Gastrocnemius medialis (tissue), 4 donors: ENCODE data around the gene CCDC70. TPM values are rescaled to one million over a fixed set of nuclear protein-coding genes. Genes with fewer than 3 reads are reported as not detected.
"Not testable (repeated sequence)": the region's sequence is repeated elsewhere in the genome, so short reads cannot be mapped to it uniquely, and the experiment has no call there.

Source experiments
- ATAC-seq, 2 donors: fragments of 150-250 bp; one replicate each; pipeline ENCODE4 v1.9.1; 2016
- DNase-seq, 2 donors: peaks; one replicate each; pipeline ENCODE4 v3.0.0-alpha.2; 2019
- H3K27ac ChIP-seq, 4 donors: fragments of 200-600 bp; sonication (generic); 1 replicate in 1 of 4; 2 replicates in 3 of 4; pipeline ENCODE4 v1.5.1; 2016 to 2018; ENCODE audit warnings: mild to moderate bottlenecking in 2 of 4, moderate library complexity in 1 of 4
- H3K27me3 ChIP-seq, 3 donors: fragments of 200-600 bp; sonication (generic) in 2 of 3; 1 replicate in 1 of 3; 2 replicates in 2 of 3; pipeline versions ENCODE4 v1.5.1 to v1.6.0; 2016 to 2019; ENCODE audit warnings: mild to moderate bottlenecking in 1 of 3, moderate library complexity in 1 of 3
- H3K36me3 ChIP-seq, 2 donors: fragments of 200-600 bp; sonication (generic) in 1 of 2; one replicate each; pipeline ENCODE4 v1.5.1; 2017 to 2018
- H3K4me1 ChIP-seq, 2 donors: fragments of 200-600 bp; sonication (generic) in 1 of 2; one replicate each; pipeline ENCODE4 v1.5.1; 2016 to 2017; ENCODE audit warnings: mild to moderate bottlenecking in 2 of 2
- H3K4me3 ChIP-seq, 4 donors: fragments of 200-600 bp; sonication (generic) in 3 of 4; 1 replicate in 1 of 4; 2 replicates in 3 of 4; pipeline ENCODE4 v1.5.1; 2016 to 2019; ENCODE audit warnings: mild to moderate bottlenecking in 2 of 4
- H3K9me3 ChIP-seq, 3 donors: fragments of 200-600 bp; sonication (generic) in 2 of 3; 1 replicate in 1 of 3; 2 replicates in 2 of 3; pipeline ENCODE4 v1.5.1; 2016 to 2019
- POLR2A ChIP-seq, 2 donors: fragments of 450-650 bp; IDR thresholded peaks; one replicate each; pipeline ENCODE4 v1.6.1; 2017; ENCODE audit warnings: antibody characterized with exemption in 2 of 2, mild to moderate bottlenecking in 2 of 2, moderate library complexity in 2 of 2
- in situ Hi-C, 4 donors: fragments of 200-750 bp; cut with MboI; loops; one replicate each; pipeline versions ENCODE4 v1.15.0 to v1.8.0; 2017; ENCODE audit warnings: low sequenced_read_pairs in 4 of 4
- intact Hi-C: fragments of 100-400 bp; cut with DNase I; formaldehyde crosslinking; loops from one replicate; pipeline ENCODE4 v1.15.1; 2023; ENCODE audit warnings: low total_unique reads
- total RNA-seq, 4 donors: library from RNA; depleted of rRNA; stranded (reverse); fragments of >200 nt; gene quantifications; one replicate each; pipeline versions ENCODE4 v1.1.0 to v1.2.3, GENCODE V29; 2016
- TF ChIP-seq, protein P1 (sequence below), 5 experiments: fragments of 450-650 bp in 3 of 5; fragments of 200-600 bp in 2 of 5; sonication (generic) in 2 of 5; IDR thresholded peaks in 4 of 5; conservative IDR thresholded peaks in 1 of 5; 1 replicate in 4 of 5; 2 replicates in 1 of 5; pipeline ENCODE4 v1.5.1; 2016 to 2019; ENCODE audit warnings: antibody characterized with exemption in 5 of 5, mild to moderate bottlenecking in 3 of 5, moderate library complexity in 3 of 5

The CCDC70 gene
- total RNA-seq, 4 donors from 2014 or later, result not detected

DNA sequence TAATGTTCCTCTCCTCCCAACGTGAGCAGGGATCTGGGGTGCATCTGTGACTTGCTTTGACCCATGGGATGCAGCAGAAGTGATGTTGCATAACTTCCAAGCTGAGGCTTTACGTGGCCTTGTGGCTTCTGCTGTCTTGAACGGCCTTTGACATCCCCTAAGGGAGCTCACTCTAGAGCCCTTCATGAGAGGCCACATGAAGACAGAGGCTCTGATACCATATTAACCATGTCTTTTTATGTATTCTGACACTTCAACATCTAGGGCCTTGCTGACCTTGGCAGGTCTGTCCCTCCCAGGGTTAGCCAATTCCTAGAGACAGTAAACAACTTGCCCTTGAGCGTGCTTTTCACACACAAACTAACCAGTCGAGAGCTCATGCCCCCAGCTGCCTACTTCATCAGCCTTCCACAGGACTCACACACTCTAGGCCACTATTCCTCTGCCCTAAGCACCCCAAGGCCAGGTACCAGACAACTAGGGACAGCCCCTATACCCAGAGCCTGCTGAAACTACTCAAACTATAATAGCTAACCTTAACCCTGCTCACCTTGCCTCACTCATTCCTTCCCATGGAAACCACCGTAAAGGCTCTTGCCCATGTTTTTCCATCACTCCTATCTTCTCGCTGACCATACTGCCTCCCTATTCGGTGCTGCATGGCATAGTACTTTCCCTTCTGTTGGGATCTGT, 45.4 kb downstream of the CCDC70 start:
- intact Hi-C loops, result no loop called here

DNA sequence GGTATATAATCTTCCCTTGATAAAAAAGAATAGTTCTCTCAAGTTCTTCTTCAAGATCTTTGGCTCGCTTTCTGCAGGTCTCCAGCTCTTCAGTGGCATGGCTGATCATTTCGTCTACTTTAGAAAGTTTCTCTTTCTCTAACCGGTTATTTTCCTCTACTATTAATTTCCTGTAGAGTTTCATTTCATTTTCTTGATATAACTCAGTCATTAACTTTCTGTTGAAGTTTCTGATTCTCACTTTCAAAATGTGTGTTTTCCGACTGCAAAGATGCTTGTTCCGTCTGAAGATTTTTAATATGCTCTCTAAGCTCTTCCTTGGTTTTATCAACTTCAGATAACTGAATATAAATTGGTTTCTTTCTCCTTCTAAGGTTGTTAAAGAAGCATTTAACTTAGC, 47.5 kb downstream of the CCDC70 start:
- in situ Hi-C loops, intact Hi-C loops: not testable (repeated sequence)

More for the DNA sequence above, 45.4 kb downstream of the CCDC70 start:
- DNase-seq (no peak), ATAC-seq (no peak)
- H3K4me3 ChIP-seq, result no peak overlapping the region
- H3K27ac ChIP-seq, result no peak overlapping the region
- in situ Hi-C loops, result no loop called here
- no peaks in the 10 kb centered on the region for H3K4me1 ChIP-seq
- H3K36me3 ChIP-seq, result no peaks in the 10 kb centered on the region
- no peak for TF ChIP-seq POLR2A (IDR thresholded peaks at IDR 0.05)
- TF ChIP-seq, protein P1, sequence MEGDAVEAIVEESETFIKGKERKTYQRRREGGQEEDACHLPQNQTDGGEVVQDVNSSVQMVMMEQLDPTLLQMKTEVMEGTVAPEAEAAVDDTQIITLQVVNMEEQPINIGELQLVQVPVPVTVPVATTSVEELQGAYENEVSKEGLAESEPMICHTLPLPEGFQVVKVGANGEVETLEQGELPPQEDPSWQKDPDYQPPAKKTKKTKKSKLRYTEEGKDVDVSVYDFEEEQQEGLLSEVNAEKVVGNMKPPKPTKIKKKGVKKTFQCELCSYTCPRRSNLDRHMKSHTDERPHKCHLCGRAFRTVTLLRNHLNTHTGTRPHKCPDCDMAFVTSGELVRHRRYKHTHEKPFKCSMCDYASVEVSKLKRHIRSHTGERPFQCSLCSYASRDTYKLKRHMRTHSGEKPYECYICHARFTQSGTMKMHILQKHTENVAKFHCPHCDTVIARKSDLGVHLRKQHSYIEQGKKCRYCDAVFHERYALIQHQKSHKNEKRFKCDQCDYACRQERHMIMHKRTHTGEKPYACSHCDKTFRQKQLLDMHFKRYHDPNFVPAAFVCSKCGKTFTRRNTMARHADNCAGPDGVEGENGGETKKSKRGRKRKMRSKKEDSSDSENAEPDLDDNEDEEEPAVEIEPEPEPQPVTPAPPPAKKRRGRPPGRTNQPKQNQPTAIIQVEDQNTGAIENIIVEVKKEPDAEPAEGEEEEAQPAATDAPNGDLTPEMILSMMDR (IDR thresholded peaks at IDR 0.05 in 4 of 5, conservative IDR thresholded peaks at IDR 0.05 in 1 of 5), result no peak
- H3K27me3 ChIP-seq, result no peaks in the 10 kb centered on the region
- no peaks in the 10 kb centered on the region for H3K9me3 ChIP-seq

DNA sequence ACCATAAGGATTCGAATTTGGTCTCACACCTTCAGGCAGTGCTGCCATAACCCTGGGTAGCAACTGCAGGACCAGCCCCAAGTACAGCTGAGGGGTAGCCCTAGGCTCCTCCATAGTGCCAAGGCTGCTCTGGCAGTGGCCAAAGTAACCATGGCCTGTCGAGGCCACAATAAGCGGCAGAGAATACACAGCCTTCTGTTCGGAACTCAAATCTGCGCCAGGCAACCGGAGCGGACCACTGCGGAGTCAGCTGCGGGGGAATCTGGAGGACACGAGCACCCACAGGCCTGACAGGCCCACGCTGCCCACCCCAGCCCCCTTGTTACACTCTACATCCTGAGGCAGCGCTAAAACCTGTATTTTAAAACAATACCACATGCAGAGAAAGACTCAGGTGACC, 48.7 kb downstream of the CCDC70 start:
- Histone ChIP-seq H3K27ac (no peak overlapping the region), H3K4me3 (no peak overlapping the region), H3K36me3 (no peaks in the 10 kb centered on the region), H3K4me1 (no peaks in the 10 kb centered on the region), H3K9me3 (no peaks in the 10 kb centered on the region), H3K27me3 (no peaks in the 10 kb centered on the region)
- no peak for TF ChIP-seq POLR2A (IDR thresholded peaks at IDR 0.05)
- TF ChIP-seq, protein P1 (IDR thresholded peaks at IDR 0.05 in 4 of 5, conservative IDR thresholded peaks at IDR 0.05 in 1 of 5), result no peak
- ATAC-seq, result no peak
- intact Hi-C loops, result no loop called here
- in situ Hi-C loops, result no loop called here
- no peak for DNase-seq

More for the DNA sequence above, 47.5 kb downstream of the CCDC70 start:
- DNase-seq, H3K36me3 ChIP-seq, H3K4me1 ChIP-seq, H3K4me3 ChIP-seq, H3K9me3 ChIP-seq, H3K27me3 ChIP-seq, ATAC-seq, H3K27ac ChIP-seq: not testable (repeated sequence)

DNA sequence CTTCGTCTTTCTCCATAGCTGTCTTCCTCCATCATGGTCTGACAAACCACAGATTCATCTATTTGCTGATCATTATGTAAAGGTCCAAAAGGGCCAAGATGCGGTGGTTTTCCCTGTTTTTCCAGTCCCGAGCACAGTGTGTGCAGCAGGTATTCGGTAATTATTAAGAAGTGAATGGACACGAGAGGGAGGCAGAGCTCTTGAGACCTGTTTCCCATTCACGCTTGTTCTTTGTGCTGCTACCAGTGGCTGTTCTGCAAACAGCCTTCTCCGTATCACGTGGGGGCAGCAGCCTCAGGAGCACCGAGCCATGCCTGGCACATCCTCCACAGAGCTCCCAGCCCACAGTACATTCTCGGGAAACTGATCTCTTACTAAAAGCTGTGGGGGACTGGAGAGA, 50.3 kb downstream of the CCDC70 start:
- intact Hi-C loops (no loop called here), in situ Hi-C loops (no loop called here)
- Histone ChIP-seq H3K27ac (no peak overlapping the region), H3K4me1 (no peaks in the 10 kb centered on the region), H3K9me3 (no peaks in the 10 kb centered on the region), H3K27me3 (no peaks in the 10 kb centered on the region), H3K36me3 (no peaks in the 10 kb centered on the region), H3K4me3 (no peak overlapping the region)
- ATAC-seq (no peak), DNase-seq (no peak)
- no peak for TF ChIP-seq POLR2A (IDR thresholded peaks at IDR 0.05)
- TF ChIP-seq, protein P1 (IDR thresholded peaks at IDR 0.05 in 4 of 5, conservative IDR thresholded peaks at IDR 0.05 in 1 of 5), result no peak

DNA sequence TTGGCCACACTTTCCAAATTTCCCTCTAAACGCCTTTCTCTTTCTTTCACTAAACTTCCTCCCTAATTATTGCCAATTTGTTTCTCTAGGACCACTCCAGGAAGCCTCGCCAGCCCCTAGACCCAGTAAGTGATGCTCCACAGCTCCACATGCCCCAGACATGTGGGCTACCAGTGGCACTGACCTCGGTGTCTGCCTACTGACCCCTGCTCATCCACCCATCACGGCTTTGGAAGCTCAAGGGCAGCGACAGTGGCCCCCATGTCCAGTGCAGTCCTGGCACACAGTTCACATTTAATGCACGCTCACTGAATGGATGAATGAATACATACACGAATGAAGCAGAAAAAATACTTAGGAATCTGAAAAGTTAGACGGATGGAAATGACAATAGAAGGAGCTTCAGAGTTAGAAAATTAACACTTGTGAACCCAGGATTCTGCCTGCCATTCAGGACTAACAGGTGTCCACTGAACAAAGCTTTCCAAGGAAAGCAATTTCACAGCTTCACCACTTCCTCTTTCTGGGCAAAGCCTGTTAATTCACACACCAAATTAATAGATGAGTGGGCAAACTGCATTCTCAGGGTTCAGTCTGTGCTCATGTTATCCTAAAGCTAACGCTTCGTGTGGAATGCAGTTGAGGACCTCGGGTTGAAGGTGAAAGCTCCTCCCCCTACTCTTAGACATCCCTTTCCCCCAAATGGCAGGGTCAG, 50.9 kb downstream of the CCDC70 start:
- H3K27me3 ChIP-seq, result no peaks in the 10 kb centered on the region
- DNase-seq (no peak), ATAC-seq (no peak)
- H3K4me3 ChIP-seq, result no peak overlapping the region
- no peak overlapping the region for H3K27ac ChIP-seq
- H3K9me3 ChIP-seq, result no peaks in the 10 kb centered on the region
- in situ Hi-C loops, result no loop called here
- intact Hi-C loops, result no loop called here
- H3K4me1 ChIP-seq, result no peaks in the 10 kb centered on the region
- no peak for TF ChIP-seq POLR2A (IDR thresholded peaks at IDR 0.05)
- TF ChIP-seq, protein P1 (IDR thresholded peaks at IDR 0.05 in 4 of 5, conservative IDR thresholded peaks at IDR 0.05 in 1 of 5), result no peak
- no peaks in the 10 kb centered on the region for H3K36me3 ChIP-seq
